Erythroblast (primary cell): ENCODE data around the gene MCUB.

Experiments used
- GATA1 ChIP-seq: IDR thresholded peaks from 2 replicates; pipeline ENCODE4 v1.6.1; 2011; ENCODE audit warnings: low read depth, mild to moderate bottlenecking, control low read depth, low read length, moderate library complexity
- POLR2A ChIP-seq: IDR thresholded peaks from 2 replicates; pipeline ENCODE4 v1.6.1; 2011; ENCODE audit warnings: mild to moderate bottlenecking, low read length

GRCh38 chr4:109662771-109663170 lies 102.7 kb downstream of the MCUB start:
- TF ChIP-seq POLR2A, result no peak
- no peak for TF ChIP-seq GATA1
